ENCODE results near the gene MPP4.

Gene MPP4

GRCh38 chr2:201698588-201699226 is at the start of gene MPP4:
Gene MPP4, minus strand, starts transcription at chr2:201698644. Its CDS starts 4,690 bp downstream, at chr2:201693954.
- Histone ChIP-seq H3K79me2 (ENCODE audit: insufficient read depth, low read length) (no peaks in the 10 kb centered on the region), H2AFZ (ENCODE audit: low read depth, low read length) (no peak within 1 kb of the TSS), H3K36me3 (ENCODE audit: insufficient read depth, low read length) (no peaks in the 10 kb centered on the region), H3K4me1 (ENCODE audit: insufficient read depth, low read length) (no peaks in the 10 kb centered on the region), H3K9me3 (ENCODE audit: insufficient read depth, low read length, severe bottlenecking) (no peaks in the 10 kb centered on the region), H3K4me2 (ENCODE audit: insufficient read depth, low read length) (no peak within 1 kb of the TSS), H3K9ac (ENCODE audit: low read depth, low read length) (no peak within 1 kb of the TSS), H3K27ac (ENCODE audit: low read length) (no peak within 1 kb of the TSS), H3K27me3 (ENCODE audit: insufficient read depth, low read length, poor library complexity) (no peaks in the 10 kb centered on the region), H3K4me3 (ENCODE audit: low read depth in 1 of 2, low read length in 2 of 2) (no peak within 1 kb of the TSS), H4K20me1 (ENCODE audit: insufficient read depth, low read length) (no peaks in the 10 kb centered on the region)
- no peak for TF ChIP-seq EZH2 (IDR thresholded peaks at IDR 0.05; ENCODE audit: borderline replicate concordance, low read depth, low read length, severe bottlenecking)
- no peak for TF ChIP-seq CTCF (IDR thresholded peaks at IDR 0.05; ENCODE audit: borderline replicate concordance, extremely low read depth, low read length, poor library complexity, severe bottlenecking)
- DNase-seq (no peak), ATAC-seq (ENCODE audit: insufficient read depth, low read depth) (no peak)

- Histone ChIP-seq H3K27me3 (ENCODE audit: insufficient read depth, low read length, poor library complexity) (no peaks in the 10 kb centered on the region), H3K27ac (ENCODE audit: low read length) (no peak overlapping the region), H2AFZ (ENCODE audit: low read depth, low read length) (no peak overlapping the region), H3K4me3 (ENCODE audit: low read depth in 1 of 2, low read length in 2 of 2) (no peak overlapping the region), H3K36me3 (ENCODE audit: insufficient read depth, low read length) (peaks cover 14% of the 10 kb centered on the region), H3K4me2 (ENCODE audit: insufficient read depth, low read length) (no peak overlapping the region), H3K9me3 (ENCODE audit: insufficient read depth, low read length, severe bottlenecking) (no peaks in the 10 kb centered on the region), H3K9ac (ENCODE audit: low read depth, low read length) (no peak overlapping the region), H4K20me1 (ENCODE audit: insufficient read depth, low read length) (no peaks in the 10 kb centered on the region), H3K4me1 (ENCODE audit: insufficient read depth, low read length) (no peaks in the 10 kb centered on the region), H3K79me2 (ENCODE audit: insufficient read depth, low read length) (no peaks in the 10 kb centered on the region)
- no peak for TF ChIP-seq EZH2 (IDR thresholded peaks at IDR 0.05; ENCODE audit: borderline replicate concordance, low read depth, low read length, severe bottlenecking)
- TF ChIP-seq CTCF (IDR thresholded peaks at IDR 0.05; ENCODE audit: borderline replicate concordance, extremely low read depth, low read length, poor library complexity, severe bottlenecking): no peak
- no peak for DNase-seq
- no peak for ATAC-seq (ENCODE audit: insufficient read depth, low read depth)
Measured at GRCh38 chr2:201746551-201746950, 48.1 kb upstream of the MPP4 start.

GRCh38 chr2:201735486-201735885 is 37.0 kb upstream of the MPP4 start:
- no peak for DNase-seq
- no peak for TF ChIP-seq EZH2 (IDR thresholded peaks at IDR 0.05; ENCODE audit: borderline replicate concordance, low read depth, low read length, severe bottlenecking)
- TF ChIP-seq CTCF (IDR thresholded peaks at IDR 0.05; ENCODE audit: borderline replicate concordance, extremely low read depth, low read length, poor library complexity, severe bottlenecking): no peak
- Histone ChIP-seq H3K27me3 (ENCODE audit: insufficient read depth, low read length, poor library complexity) (no peaks in the 10 kb centered on the region), H3K9me3 (ENCODE audit: insufficient read depth, low read length, severe bottlenecking) (no peaks in the 10 kb centered on the region), H2AFZ (ENCODE audit: low read depth, low read length) (no peak overlapping the region), H3K4me1 (ENCODE audit: insufficient read depth, low read length) (no peaks in the 10 kb centered on the region), H3K9ac (ENCODE audit: low read depth, low read length) (no peak overlapping the region), H3K36me3 (ENCODE audit: insufficient read depth, low read length) (peaks cover 5% of the 10 kb centered on the region; the same call in 1 of the 2 replicates), H3K4me2 (ENCODE audit: insufficient read depth, low read length) (no peak overlapping the region), H3K27ac (ENCODE audit: low read length) (no peak overlapping the region), H4K20me1 (ENCODE audit: insufficient read depth, low read length) (no peaks in the 10 kb centered on the region), H3K79me2 (ENCODE audit: insufficient read depth, low read length) (no peaks in the 10 kb centered on the region), H3K4me3 (ENCODE audit: low read depth in 1 of 2, low read length in 2 of 2) (no peak overlapping the region)
- no peak for ATAC-seq (ENCODE audit: insufficient read depth, low read depth)

Data from DND-41 (cell line).